Stimulated activated CD4-positive, alpha-beta T cell treated with anti-CD3 and anti-CD28 coated beads, Interleukin-12 subunit alpha, Interleukin-12 subunit beta, amount 100 ng/mL, for 48 hours (primary cell): ENCODE measurements around the gene WNT9A.

Source experiments
- DNase-seq, 3 donors: peaks; one replicate each; pipeline ENCODE4 v3.0.0-alpha.2; 2020; ENCODE audit warnings: low read depth in 2 of 3, low spot score in 1 of 3

Gene WNT9A

DNA sequence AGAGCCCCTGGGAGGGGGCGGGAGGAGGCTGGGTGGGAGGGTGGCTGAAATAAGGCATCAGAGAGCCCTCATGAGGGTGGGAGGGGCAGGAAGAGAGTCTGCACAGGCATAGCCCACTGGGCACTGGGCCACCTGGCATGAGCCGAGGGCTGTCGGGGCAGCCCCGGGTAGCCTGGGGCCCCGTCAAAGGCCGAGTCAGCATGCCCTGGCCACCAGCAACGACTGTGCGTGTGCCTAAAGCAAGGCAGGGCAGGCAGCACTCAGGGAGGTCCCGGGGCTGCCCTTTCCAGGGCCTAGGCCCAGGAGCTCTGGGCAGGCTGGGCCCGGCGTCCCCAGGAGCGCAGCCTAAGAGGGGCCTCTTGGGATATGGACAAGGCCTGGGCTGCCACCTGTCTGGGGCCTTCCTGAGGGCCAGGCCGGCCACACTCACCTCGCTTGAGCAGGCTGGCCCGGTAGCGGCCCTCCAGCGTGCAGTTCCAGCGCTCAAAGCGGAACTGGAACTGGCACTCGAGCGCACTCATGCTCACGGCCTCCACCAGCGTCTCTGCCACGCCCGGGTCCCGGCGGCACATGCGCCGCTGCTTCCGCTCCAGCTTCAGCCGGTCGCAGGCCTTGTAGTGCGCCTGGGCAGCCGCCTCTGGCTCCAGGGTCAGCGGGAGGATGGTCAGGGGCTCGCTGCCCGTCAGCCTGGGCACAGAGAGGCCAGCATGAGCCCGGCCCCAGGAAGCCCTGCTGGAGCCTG, 22.7 kb downstream of the WNT9A start:
- no peak for DNase-seq

DNA sequence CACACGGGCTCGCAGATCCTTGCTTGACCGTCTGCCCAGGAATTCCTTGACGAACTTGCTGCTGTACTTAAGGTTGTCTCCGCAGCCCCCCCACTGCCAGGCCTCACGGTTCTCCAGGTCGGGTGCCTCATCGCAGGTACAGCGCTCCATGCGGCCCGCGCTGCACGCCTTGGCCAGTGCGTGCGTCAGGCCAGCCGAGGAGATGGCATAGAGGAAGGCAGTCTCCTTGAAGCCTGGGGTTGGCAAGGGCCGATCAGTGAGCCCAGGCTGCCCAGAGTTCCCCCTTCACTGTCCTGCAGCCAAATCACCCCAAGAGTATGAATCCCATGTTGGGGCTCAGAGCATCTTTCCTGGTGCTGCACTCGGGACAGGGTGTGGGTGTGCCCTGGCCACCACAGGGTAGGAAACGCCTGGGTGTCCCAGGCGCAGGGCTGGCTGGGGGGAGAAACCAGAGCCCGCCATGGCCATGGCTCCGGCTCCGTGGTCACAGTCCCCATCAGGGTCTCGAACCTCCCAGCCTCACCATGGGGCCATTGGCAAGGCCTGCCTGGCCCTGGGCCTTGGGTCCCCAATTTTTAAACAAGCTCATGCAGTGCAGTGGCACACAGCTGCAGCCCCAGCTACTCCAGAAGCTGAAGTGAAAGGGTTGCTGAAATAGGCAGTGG, 23.4 kb downstream of the WNT9A start:
- no peak for DNase-seq

DNA sequence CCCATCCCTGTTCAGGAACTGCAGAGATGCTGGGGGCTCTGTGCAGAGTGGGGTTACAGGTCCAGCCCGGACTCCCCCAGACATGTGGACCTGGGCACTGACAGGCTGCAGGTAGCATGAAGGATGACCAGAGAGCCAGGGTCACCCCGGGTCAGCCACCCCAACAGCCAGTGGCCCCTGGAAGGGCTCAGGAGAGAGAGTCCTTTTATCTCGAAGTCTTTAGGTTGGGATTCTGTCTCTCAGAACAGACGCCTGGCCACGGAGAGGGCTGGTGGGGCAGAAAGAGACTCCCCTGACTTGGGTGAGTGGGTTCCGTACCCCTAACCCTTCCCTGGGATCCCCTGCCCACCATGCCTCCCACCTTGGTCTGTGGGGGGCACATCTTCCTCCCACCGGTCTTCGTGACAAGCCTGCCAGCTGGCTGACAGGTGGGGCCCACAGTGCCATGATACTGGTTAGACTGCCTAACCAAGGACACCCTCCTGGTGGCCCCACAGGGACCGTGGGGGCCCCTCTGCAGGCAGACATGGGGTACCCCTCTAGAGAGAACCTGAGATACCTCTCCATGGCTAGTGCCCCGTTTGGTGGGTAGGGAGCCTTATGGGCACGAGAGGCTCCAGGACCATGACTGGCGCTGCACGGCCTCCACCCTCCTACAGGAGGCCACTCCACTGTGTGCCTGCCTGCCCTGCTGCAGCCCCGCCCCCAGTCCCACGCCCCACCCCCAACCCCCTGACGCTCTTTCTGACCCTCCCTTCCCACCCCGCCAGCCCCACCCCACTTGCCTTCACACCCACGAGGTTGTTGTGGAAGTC, 24.2 kb downstream of the WNT9A start:
- no peak for DNase-seq

DNA sequence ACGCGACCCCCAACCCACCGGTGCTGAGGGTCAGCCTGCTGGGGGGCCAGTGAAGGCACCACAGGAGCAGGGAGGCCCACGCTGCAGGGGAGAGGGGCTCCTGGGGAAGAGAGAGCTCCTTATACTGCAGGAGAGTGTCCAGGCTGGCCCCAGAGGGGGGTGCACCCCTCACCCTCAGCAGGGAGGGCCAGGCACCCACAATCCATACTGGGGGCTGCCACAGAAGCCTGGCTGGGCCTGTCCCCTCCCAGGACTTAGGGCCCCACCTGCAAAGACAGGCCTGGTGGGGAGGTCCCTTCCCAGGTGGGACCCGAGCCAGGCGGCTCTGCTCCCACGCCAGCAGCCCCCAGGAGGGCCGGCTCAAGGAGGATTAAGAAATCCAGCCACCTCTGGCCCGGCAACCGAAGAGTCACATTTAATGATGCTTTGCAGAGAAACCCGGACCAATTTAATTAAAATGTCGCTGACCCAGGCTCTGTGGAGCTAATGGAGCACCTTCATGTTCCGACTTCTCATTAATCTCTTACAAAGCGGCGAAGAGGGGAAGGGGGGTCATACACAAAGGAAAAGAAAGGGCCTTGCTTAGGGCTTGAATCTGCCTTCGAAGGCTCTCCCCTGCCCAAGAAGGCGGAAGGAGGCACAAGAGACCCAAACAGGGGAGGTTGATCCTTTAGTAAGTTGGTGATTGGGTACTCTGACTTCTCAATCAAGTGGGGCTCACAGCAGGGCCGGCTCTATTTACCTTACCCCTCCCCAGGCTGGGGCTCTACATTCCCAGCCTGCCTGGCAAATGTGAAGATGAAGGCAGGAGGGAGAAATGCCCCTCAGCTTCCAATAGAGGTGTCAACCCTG, 25.0 kb downstream of the WNT9A start:
- no peak for DNase-seq

DNA sequence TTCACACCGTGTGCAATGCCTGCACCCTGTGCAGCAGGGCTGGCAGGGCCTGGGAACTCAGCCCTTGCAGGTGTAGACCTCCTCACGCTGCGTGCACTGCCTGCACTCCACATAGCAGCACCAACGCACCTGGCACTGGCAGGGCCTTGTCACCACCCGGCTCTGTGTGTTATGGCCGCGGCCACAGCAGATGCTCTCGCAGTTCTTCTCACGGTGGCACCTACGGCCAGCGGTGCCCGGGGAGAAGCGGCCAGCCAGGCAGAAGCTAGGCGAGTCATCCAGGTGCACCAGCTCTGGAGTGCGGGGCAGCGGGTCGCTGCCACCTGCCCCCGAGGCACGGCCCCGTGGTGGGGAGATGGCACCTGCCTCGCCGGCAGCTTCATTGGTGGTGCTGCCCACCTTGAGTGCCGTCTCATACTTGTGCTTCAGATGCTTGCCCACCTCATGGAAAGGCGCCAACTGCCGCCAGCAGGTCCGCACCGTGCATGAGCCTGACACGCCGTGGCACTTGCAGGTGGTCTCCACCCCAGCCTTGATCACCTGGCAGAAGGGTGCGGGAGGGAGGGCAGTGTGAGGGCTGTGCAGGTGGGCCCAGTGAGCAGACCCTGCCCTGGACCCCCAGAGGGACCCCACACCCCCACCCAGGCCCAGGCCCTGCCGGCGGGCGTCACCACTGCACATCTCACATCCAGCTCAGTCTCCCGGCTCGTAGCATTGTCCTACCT, 26.1 kb downstream of the WNT9A start:
- no peak for DNase-seq

DNA sequence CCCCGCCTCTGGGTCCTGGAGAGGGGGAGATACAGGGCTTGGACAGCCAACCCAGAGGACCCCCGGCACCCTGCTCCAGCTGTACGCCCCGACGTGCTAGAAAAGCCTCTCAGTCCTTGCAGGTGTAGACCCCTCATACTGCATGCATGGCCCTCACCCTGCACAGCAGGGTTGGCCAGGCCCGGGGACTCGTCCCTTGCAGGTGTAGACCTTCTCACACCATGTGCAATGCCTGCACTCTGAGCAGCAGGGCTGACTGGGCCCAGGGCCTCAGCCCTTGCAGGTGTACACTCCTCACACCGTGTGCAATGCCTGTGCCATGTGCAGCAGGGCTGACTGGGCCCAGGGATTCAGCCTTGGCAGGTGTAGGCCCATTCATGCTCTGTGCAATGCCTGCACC, 26.8 kb downstream of the WNT9A start:
- DNase-seq = no peak

DNA sequence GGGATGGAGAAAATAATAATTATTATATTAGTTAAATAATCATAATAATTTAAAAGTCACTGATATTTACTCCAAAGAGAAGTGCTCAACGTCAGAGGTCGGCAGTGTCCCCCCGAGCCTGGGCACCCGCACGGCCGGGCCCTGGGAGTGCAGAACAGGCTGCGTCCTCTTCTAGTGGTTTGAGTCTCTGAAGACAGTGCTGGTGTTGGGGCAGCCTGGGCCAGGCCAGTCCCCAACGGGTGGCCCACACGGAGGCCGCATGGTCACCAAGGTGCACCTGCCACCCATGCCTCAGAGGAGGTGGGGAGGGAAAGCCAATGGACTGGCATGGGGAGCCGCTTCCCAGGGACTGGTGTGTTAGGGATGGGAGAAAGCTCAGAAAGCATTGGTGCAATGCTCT, 27.3 kb downstream of the WNT9A start:
- DNase-seq = no peak

DNA sequence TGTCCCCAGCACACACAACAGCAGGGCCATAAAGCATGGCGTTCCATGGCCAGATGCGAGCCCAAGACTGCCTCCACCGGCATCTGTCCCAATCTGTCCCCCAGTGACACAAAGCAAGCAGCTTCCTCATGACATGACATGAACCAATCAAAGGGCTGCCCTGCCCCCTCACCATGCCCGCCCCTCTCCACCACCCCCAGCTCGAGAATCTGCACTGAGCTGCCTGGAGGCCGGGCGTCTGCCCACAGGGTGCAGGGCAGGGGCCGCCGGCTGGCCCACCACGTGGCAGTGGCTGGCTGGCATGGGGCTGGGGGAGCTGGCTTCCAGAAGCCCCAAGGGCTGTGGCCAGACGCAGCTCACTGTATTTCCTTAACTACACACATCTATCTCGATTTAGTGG, 27.8 kb downstream of the WNT9A start:
- no peak for DNase-seq

DNA sequence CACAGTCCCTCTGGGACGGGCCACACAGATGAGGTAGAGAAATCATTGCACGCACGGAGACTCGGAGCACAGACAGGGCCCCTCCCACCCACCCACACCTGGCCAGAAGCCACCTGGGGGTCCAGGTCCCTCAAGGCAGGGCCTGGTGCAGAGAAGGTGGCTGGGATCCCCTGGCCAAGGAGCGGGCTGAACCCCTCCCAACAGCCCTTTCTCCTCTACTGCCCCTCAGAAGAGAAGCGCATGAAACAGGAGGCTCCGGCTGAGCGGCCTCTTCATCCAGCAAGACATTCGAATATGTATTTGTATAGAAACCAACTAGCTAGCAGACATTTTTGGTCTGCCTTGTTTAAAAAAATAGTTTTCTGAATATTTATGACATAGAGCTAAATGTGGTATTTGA, 29.0 kb downstream of the WNT9A start:
- no peak for DNase-seq

DNA sequence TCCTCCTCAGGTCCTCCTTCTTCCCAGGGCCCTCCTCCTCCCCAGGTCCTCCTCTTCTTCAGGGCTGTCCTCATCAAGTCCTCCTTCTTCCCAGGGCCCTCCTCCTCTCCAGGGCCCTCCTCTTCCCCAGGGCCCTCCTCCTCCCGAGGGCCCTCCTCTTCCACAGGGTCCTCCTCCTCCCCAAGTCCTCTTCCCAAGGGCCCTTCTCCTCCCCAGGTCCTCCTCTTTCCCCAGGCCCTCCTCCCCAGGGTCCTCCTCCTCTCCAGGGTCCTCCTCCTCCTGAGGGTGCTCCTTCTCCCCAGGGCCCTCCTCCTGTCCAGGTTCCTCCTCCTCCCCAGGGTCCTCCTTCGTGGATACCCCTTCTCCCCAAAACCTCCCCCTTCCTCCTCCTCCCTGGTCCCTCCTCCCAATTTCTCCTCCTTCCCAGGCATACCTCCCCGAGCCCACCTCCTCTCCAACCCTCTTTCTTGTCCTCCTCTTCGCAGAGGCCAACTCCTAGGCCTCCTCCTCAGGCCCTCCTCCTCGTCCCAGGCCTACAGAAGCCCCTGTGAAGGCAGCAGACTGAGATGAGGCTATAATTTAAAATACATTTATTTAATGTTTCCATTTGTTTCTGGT, 29.5 kb downstream of the WNT9A start:
- DNase-seq = no peak

DNA sequence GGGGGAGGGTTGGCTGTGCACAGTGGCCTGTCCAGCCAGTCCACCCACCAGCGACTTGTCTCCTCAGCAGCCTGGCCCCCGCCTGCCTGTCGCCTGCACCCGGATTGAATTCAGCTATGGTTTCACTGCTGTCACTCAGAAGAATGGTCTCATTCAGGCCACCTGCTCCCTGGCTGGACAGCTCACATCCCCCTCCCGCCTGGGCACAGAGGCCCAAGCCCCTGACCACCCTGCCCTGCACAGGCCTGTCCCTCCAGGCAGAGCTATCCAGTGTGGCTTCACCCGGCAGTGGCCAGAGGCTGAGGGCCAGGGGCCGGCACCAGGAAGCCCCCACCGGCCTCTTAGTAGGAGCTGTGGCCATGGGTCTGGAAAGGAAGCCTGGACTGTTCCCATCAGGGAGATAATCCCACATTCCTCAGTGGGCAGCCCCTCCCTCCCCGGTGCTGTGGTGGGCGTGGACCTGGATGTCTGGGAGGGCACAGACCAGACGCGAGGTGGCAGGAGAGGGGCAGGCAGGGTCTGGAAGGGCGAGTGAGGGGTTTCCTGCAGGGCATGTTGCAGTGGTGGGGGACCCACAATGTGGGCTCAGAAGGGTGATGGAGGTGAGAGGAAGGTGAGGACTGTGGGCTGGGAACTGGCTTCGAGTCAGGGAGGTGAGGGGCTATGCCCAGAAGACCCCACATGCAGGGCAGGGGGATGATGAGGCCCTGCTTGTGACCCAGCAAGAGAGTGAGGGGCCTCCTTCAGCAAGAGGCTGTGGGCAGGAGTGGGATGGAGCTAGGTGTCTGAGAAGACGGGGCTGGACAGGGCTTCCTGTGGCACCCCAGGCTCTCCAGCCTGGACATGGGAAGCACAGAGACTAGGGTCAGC, 30.4 kb downstream of the WNT9A start:
- no peak for DNase-seq

DNA sequence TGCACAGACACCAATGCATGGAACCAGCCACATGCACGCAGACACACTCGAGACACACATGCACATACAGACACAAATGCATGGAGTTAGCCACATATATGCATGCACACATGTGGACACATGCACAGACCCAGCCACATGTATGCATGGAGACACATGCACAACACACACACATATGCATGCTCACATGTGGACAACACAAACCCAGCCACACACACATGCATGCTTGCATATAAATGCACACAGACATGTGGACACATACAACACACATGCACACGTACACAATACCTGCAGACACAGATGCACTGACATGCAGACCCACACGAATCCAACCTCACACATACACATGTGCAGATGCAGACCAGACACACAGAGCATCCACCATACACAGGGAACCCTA, 31.1 kb downstream of the WNT9A start:
- no peak for DNase-seq

DNA sequence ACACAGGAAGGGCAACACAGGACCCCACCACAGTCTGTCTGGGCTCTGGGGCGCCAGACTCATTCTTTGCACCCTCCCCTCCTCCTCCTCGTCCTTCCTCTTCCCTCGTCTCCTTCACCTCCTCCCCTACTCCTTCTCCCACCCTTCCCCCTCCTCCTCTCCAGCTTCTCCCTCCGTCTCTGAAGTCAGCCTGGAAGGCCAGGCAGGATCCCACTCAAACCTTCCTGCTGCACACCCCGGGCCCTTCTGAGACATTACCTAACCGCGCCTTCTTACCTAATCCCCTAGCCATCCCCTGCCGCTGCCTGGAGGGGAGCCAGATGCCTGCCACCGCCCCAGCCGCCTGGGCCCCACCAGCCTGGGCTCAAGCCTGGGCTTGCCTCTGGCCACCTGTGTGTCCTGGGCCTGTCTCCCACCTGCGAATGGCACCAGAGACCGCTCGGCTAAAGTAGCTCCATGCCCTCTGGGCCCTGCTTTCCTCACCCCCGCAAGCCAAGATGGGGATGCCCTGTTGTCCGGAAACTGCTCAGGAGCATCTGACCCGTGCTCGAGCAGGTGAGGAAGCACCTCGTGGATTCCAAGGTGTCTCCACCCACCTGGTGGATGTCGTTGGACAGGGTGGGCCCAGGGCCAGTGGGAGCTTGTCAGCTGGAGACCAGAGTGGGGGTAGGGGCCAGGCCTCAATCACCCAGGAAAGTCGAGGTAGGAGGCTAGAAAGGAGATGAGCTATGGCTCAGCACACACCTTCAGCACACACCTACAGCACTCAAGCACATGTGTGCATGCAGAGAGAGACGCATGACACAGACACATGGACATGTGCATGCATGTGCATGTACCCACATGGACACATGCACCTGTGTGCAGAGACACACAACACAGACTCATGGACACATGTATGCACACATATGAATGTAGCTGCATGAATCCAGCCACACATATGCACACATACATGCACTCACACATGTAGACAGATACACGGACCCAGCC, 31.9 kb downstream of the WNT9A start:
- DNase-seq = no peak

DNA sequence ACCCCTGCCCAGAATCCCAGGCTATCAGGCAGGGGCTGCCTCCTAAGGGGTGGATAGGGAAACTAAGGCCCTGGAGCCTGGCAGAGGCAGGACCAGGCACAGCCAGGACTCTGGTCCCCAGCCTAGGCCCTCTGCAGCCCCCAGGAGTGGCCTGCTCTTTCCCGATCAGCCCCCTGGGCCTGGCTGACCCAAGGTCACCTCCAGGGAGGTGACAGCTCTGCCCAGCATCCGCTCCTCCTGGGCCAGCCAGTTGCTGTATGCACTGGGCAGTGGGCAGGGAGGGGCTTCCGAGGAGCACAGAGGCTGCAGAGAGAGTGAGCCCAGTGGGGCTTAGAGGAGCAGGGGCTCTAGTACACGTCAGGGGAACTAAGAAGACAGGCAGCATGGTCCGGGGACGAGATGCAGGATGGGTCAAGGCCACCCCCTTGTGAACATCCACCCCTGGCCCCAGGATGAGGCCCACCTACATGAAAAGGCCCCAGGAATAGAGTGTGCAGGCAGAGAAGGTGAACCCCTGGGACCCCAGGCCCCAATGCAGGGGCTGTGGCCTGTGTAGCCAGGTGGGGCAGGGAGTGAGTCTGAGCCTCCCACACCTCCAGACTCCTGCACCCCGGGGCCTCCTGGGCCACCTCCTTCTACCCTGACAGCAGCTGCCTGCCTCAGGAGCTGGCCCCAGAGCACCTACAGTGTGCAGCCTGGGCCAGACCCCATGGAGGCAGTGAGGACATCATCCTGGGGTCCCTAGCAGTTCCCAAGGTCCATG, 32.8 kb downstream of the WNT9A start:
- no peak for DNase-seq

DNA sequence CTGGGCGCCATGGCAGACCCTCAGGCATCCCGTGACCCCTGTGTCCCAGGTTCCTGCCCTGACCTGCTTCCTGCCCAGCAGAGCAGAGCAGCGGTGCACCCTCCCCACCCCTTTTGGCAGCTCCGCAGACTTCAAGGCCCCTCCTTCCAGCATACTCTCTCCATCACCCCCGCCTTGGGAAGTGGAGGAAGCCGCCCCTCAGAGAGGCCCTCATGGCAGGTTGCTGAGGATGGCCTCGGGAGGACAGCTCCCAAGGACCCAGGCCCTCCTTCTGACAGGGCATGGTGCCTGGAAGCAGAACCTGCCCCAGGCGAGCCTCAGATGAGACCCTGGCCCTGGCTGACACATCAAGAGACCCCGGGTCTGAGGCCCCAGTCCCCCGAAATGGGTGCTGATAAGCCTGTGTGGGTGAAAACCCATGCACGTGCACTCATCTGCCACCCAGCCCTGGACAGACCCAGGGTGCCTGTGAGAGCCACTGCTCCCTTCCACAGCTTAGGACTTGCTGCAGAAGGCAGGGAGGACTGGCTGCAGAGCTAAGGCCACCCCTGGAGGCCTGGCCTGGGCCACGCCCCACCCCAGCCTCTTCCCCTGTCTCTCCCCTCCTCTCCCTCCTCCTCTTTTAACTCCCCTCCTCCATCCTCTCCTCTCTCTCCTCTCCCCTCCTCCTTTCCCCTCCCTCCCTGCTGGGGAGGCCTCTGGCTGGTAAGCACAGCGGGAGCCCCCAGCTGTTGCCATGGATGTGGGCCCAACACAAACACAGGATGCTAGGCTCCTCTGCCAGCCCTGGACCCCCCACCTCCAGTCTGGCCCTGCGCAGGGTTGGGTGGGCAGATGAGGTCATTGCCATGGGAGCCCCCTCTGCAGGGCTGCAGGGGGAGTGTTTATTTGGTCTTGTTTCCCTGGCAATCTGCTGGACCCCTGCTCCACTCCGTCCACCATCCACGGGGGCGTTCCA, 33.7 kb downstream of the WNT9A start:
- DNase-seq = no peak

DNA sequence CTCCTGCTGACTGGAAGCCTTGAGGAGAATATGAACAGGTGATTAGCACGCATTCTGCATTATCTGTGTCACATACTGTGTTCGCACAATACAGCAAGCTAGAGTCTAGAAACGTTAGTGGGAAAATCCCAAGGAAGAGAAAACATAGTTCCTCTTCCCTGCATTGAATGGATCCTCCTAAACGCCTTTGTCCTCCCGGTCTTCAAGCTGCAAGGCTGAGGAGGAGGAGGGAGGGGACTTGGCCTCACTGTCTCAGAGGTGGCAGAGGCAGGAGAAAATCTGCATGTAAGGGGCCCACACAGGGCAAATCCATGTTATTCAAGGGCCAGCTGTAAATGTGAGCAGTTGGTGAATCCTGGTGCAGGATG, 34.4 kb downstream of the WNT9A start:
- DNase-seq = no peak
